Spleen (tissue), 7 donors: ENCODE measurements around the gene PIK3R3.

Source experiments
- CTCF ChIP-seq, 11 experiments: fragments of 200-600 bp in 7 of 11; fragments of 450-650 bp in 4 of 11; sonication (generic) in 4 of 11; IDR thresholded peaks in 8 of 11; conservative IDR thresholded peaks in 3 of 11; 1 replicate in 7 of 11; 2 replicates in 4 of 11; pipeline versions ENCODE4 v1.4.0 to v1.8.0; 2016 to 2021; ENCODE audit warnings: antibody characterized with exemption in 11 of 11, inconsistent platforms in 4 of 11, mild to moderate bottlenecking in 1 of 11
- POLR2A ChIP-seq, 3 donors: fragments of 450-650 bp; IDR thresholded peaks; one replicate each; pipeline ENCODE4 v1.5.1; 2017; ENCODE audit warnings: antibody characterized with exemption in 3 of 3, mild to moderate bottlenecking in 1 of 3
- POLR2AphosphoS5 ChIP-seq, 3 donors: sonication (generic); formaldehyde crosslinking; IDR thresholded peaks; one replicate each; pipeline ENCODE4 v1.5.1; 2017; ENCODE audit warnings: antibody characterized with exemption in 3 of 3
- donor health status: DM: no; HTN: no; CAD: no; lungs with moderate emphysema.
- donor health status: DM: no; HTN: no; CAD: no.
- donor health status: DM: no; HTN: no; CAD: no.

- no peak for TF ChIP-seq CTCF (IDR thresholded peaks at IDR 0.05 in 8 of 11, conservative IDR thresholded peaks at IDR 0.05 in 3 of 11)
- TF ChIP-seq POLR2A (IDR thresholded peaks at IDR 0.05): no peak
- no peak for TF ChIP-seq POLR2AphosphoS5 (IDR thresholded peaks at IDR 0.05)
Observed at GRCh38 chr1:46114925-46115603, 17.4 kb downstream of the PIK3R3 start.
